ENCODE data around the gene CD63. TPM values are rescaled to one million over a fixed set of nuclear protein-coding genes. Genes with fewer than 3 reads are reported as not detected.
A peak's percentile ranks its signal among the peaks of the same experiment; 100 is the strongest.

The CD63 gene
- total RNA-seq, 1 experiment from 2014 or later: 409 TPM

DNA sequence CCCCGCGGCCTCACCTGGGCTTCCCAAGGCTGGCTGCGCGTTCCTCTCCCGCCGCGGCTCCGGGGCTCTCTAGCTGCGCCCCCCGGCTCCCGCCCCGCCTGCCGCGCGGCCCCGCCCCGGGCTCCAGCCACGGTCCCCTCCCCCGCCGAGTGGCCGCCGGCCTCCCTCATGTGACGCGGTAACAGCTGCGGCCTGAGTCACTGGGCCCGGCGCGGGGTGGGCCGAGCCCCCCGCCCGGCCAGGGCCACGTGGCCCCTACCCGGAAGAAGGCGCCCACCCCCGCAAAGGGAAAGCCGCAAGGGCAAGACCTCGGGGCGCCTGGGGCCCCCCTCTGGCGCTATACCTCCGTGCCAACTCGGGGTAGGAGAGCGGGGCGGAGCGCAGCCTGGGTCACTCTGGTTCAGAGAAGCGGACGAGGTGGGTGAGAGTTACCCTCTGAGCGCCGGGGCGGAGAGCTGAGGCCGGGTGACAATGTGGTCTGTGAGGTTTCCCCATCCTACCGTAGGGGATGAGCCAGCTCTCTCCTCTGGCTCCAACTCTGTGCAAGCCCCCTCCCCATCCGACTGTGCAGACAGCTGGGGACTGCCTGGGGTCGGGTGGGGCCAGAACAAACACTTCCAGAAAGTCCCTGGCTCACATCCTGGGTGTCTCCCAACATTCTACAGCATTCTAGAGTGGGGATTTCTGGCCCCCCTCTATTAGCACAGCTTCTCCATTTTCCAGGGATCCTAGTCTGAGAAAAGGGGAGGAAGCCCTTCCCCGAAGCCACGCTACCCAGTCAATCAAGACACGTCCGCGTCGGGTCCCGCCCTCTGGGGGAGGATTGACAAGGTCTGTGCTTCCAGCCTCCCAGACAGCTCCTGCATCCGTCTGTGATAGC is at the start of gene CD63 (continued):
- peak; percentile 77; the same call in 1 of the 2 replicates for TF ChIP-seq MAX (CRISPR knock-in tag; IDR thresholded peaks at IDR 0.05)
- peak; percentile 59; the same call in 1 of the 2 replicates for TF ChIP-seq MYBL2 (CRISPR knock-in tag; IDR thresholded peaks at IDR 0.05)
- TF ChIP-seq, protein P1, sequence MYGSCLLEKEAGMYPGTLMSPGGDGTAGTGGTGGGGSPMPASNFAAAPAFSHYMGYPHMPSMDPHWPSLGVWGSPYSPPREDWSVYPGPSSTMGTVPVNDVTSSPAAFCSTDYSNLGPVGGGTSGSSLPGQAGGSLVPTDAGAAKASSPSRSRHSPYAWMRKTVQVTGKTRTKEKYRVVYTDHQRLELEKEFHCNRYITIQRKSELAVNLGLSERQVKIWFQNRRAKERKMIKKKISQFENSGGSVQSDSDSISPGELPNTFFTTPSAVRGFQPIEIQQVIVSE (CRISPR knock-in tag; IDR thresholded peaks at IDR 0.05; ENCODE audit: borderline replicate concordance): no peak
- peak; percentile 94 for TF ChIP-seq USF2 (CRISPR knock-in tag; IDR thresholded peaks at IDR 0.05)
- TF ChIP-seq ETV6 (CRISPR knock-in tag; IDR thresholded peaks at IDR 0.05): 0 out of 2 replicates have a peak, but pooled peaks have one; percentile 17
- TF ChIP-seq TCF7 (CRISPR knock-in tag; IDR thresholded peaks at IDR 0.05; ENCODE audit: low read depth): no peak
- TF ChIP-seq ATF1 (CRISPR knock-in tag; IDR thresholded peaks at IDR 0.05): 0 out of 2 replicates have a peak, but pooled peaks have one; percentile 35
- 0 out of 2 replicates have a peak, but pooled peaks have one; percentile 37 for TF ChIP-seq GABPB1 (CRISPR knock-in tag; IDR thresholded peaks at IDR 0.05)
- no peak for TF ChIP-seq SOX15 (CRISPR knock-in tag; IDR thresholded peaks at IDR 0.05)
- TF ChIP-seq, protein P2, sequence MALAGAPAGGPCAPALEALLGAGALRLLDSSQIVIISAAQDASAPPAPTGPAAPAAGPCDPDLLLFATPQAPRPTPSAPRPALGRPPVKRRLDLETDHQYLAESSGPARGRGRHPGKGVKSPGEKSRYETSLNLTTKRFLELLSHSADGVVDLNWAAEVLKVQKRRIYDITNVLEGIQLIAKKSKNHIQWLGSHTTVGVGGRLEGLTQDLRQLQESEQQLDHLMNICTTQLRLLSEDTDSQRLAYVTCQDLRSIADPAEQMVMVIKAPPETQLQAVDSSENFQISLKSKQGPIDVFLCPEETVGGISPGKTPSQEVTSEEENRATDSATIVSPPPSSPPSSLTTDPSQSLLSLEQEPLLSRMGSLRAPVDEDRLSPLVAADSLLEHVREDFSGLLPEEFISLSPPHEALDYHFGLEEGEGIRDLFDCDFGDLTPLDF (CRISPR knock-in tag; IDR thresholded peaks at IDR 0.05): no peak

DNA sequence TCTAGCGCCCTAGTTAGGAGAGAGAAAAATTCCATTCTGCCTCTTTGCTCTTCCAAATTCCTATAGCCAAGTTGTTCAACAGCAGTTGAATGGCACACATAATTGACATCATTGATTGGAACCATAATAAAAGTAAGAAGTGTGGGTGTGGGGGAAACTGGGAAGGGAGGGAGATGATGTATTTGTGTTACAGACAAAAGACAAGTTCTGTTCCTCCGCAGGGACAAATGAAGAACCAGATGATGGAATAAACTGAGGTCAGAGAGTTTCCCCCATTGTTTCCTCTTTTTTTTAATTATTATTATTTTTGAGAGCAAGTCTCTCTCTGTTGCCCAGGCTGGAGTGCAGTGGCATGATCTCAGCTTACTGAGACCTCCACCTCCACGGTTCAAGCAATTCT is 49.0 kb upstream of the CD63 start:
- POLR2A ChIA-PET: interaction anchor here (0.6 kb wide), 1 partner anchor 1295 kb away, joined by 4 read pairs; no protein-coding TSS in a partner anchor
- CTCF ChIA-PET: interaction anchor here (0.9 kb wide), 1 partner anchor 39 kb away, joined by 4 read pairs; no protein-coding TSS in a partner anchor
- DNase-seq (ENCODE audit: low spot score) (no peak), ATAC-seq (no peak)
- Mint-ChIP-seq H3K4me1 (no peaks in the 10 kb centered on the region), H3K27ac (no peak overlapping the region), H3K36me3 (peaks cover 50% of the 10 kb centered on the region), H3K4me3 (no peak overlapping the region), H3K27me3 (ENCODE audit: low read depth) (no peaks in the 10 kb centered on the region), H3K9me3 (no peaks in the 10 kb centered on the region)
- TF ChIP-seq, protein P3, sequence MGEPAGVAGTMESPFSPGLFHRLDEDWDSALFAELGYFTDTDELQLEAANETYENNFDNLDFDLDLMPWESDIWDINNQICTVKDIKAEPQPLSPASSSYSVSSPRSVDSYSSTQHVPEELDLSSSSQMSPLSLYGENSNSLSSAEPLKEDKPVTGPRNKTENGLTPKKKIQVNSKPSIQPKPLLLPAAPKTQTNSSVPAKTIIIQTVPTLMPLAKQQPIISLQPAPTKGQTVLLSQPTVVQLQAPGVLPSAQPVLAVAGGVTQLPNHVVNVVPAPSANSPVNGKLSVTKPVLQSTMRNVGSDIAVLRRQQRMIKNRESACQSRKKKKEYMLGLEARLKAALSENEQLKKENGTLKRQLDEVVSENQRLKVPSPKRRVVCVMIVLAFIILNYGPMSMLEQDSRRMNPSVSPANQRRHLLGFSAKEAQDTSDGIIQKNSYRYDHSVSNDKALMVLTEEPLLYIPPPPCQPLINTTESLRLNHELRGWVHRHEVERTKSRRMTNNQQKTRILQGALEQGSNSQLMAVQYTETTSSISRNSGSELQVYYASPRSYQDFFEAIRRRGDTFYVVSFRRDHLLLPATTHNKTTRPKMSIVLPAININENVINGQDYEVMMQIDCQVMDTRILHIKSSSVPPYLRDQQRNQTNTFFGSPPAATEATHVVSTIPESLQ (CRISPR knock-in tag; IDR thresholded peaks at IDR 0.05): no peak

- H3K9me3 Mint-ChIP-seq: no peaks in the 10 kb centered on the region
- H3K27me3 Mint-ChIP-seq (ENCODE audit: low read depth): no peaks in the 10 kb centered on the region
- H3K4me1 Mint-ChIP-seq: no peaks in the 10 kb centered on the region
- ChIA-PET POLR2A (interaction anchor here (0.6 to 1.1 kb wide), 2 partner anchors 17 to 24 kb away, joined by 4 to 6 read pairs; no protein-coding TSS in a partner anchor), CTCF (interaction anchor here (0.5 to 2.2 kb wide), 3 partner anchors 33 to 155 kb away, joined by 6 to 9 read pairs (median 8); no protein-coding TSS in a partner anchor)
- H3K4me3 Mint-ChIP-seq: no peak overlapping the region
- ATAC-seq: no peak
- DNase-seq (ENCODE audit: low spot score): no peak
- H3K27ac Mint-ChIP-seq: no peak overlapping the region
- H3K36me3 Mint-ChIP-seq: peaks cover 40% of the 10 kb centered on the region
- TF ChIP-seq ELF4 (CRISPR knock-in tag; IDR thresholded peaks at IDR 0.05; ENCODE audit: low read depth) (no peak), OVOL2 (CRISPR knock-in tag; IDR thresholded peaks at IDR 0.05; ENCODE audit: borderline replicate concordance) (no peak), ZNF219 (CRISPR knock-in tag; IDR thresholded peaks at IDR 0.05; ENCODE audit: borderline replicate concordance) (no peak), ARID4B (CRISPR knock-in tag; IDR thresholded peaks at IDR 0.05; ENCODE audit: borderline replicate concordance) (no peak), RORB (CRISPR knock-in tag; IDR thresholded peaks at IDR 0.05) (no peak), NR1H2 (CRISPR knock-in tag; IDR thresholded peaks at IDR 0.05) (no peak), ZNF396 (CRISPR knock-in tag; IDR thresholded peaks at IDR 0.05; ENCODE audit: borderline replicate concordance) (no peak)
- TF ChIP-seq, protein P4, sequence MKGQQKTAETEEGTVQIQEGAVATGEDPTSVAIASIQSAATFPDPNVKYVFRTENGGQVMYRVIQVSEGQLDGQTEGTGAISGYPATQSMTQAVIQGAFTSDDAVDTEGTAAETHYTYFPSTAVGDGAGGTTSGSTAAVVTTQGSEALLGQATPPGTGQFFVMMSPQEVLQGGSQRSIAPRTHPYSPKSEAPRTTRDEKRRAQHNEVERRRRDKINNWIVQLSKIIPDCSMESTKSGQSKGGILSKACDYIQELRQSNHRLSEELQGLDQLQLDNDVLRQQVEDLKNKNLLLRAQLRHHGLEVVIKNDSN (CRISPR knock-in tag; IDR thresholded peaks at IDR 0.05): no peak
- TF ChIP-seq, protein P5, sequence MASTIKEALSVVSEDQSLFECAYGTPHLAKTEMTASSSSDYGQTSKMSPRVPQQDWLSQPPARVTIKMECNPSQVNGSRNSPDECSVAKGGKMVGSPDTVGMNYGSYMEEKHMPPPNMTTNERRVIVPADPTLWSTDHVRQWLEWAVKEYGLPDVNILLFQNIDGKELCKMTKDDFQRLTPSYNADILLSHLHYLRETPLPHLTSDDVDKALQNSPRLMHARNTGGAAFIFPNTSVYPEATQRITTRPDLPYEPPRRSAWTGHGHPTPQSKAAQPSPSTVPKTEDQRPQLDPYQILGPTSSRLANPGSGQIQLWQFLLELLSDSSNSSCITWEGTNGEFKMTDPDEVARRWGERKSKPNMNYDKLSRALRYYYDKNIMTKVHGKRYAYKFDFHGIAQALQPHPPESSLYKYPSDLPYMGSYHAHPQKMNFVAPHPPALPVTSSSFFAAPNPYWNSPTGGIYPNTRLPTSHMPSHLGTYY (CRISPR knock-in tag; IDR thresholded peaks at IDR 0.05): no peak
These were observed 42.9 kb upstream of the CD63 start for GRCh38 chr12:55771736-55772135.

Data from WTC11 (cell line).